Brain pericyte (primary cell): ENCODE results near the gene HIF1A.
"Not testable (repeated sequence)": the region's sequence is repeated elsewhere in the genome, so short reads cannot be mapped to it uniquely, and the experiment has no call there.

ENCODE experiments used
- DNase-seq: peaks from one replicate; pipeline ENCODE4 v3.0.0-alpha.2; 2012; ENCODE audit warnings: low read depth, low spot score

HIF1A gene

GRCh38 chr14:61694830-61695694, at the start of gene HIF1A:
HIF1A (plus strand) TSS chr14:61695513; CDS start chr14:61695805, 292 bp downstream.
- peak; percentile 98 for DNase-seq

GRCh38 chr14:61646366-61647116, 48.8 kb upstream of the HIF1A start:
- no peak for DNase-seq

DNA sequence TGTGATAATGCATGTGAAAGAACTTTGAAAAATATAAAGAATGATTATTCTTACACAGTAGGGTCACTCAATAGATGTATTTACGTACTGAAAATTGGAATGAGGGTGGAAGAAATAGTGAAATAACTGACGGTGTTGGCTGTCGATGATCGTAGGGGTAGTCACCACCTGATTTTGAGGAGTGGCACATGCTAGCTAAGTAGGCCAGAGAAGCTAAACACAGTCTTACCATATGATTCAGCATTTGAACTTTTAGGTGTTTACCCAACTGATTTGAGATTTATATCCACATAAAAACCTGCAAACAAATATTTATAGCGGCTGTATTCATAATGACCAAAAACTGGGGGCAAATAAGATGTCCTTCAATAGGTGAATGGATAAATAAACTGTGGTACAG, 47.6 kb upstream of the HIF1A start:
- DNase-seq = no peak

DNA sequence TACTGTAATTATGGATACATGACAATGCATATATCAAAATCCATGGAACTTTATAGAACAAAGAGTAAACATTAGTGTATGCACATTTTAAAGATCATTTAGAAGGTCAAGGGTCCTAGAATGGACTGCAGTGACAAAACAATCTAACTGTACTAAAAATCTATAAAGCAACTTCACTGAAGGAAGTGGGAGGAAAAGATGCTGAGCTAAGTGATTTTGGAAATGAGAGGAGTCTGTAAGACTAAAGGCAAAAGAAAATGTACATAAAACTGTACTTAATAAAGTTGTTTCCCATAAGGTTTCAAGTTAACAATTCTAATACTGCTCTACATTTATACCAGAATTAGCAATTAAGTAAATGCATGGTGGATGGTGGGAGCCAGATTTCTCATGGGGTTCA, 46.9 kb upstream of the HIF1A start:
- DNase-seq = no peak

DNA sequence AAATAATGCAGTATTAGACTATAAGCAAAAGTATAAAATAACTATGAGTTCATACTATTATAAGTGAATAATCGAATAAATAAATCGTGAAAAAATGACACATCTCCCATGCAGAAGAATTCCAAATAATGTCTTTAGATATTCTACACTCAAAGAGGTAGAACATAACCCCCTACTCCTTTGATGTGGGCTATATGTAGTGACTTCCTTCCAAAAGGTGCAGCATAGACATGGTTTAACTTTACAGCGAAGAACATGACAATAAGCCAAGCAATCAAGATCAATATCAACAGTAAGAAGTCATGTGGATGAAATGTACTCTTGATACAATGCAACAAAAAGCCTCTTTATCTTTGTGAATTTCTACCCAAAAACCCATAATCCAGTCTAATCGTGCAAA, 46.0 kb upstream of the HIF1A start:
- no peak for DNase-seq

- DNase-seq = no peak
Observed at GRCh38 chr14:61651355-61651754, 44.0 kb upstream of the HIF1A start.

DNA sequence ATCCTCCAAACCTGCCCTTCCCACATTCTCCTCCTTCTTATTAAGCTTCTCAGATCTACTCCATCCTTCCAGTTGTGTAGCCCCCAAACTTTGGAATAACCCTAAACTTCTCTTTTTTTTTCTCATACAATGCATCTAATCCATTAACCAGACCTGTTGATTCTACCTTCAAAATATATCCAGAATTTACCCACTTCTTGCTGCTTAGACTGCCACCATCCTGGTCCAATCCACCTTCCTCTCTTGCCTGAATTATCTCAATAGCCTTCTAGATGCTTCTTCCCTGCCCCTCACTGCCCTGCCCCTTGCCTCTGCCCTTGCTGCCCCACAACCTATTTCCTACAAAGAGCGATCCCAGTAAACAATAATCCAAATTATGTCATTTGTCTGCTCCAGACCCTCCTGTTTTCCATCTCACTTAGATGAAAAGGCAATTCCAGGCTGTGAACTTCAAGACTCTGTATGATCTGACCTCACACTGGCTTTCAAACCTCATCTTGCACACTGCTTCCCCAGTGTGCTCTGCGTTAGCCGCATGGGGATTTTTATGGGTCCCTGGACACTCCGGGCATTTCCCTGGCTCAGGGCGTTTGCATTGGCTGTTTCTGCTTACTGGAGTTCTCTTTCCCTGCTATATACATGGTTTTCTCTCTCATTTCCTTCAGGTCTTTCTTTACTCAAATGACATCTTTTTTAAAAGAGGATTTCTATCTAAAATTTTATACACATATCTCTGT, 42.6 kb upstream of the HIF1A start:
- DNase-seq = no peak

- no peak for DNase-seq
Observed at GRCh38 chr14:61653507-61653906, 41.8 kb upstream of the HIF1A start.

DNA sequence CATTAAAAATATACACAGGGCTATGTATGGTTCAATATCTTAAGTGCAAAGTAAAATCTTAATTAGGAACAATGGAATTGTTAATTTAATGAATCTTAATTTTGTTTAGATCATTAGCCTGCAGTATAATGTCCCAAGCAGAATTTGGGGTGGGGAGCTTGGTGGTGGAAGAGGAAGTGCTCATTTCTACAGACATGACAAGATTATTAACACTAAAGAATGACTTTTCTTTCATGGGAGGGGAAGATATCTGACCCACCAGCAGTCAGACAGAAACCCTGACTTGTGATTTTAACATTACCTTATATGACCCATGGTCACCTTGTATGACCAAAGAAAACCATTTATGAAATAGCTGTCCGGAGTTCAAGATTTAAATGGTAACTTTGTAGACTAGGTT, 41.3 kb upstream of the HIF1A start:
- no peak for DNase-seq

- no peak for DNase-seq
Observed at GRCh38 chr14:61655777-61656176, 39.5 kb upstream of the HIF1A start.

DNA sequence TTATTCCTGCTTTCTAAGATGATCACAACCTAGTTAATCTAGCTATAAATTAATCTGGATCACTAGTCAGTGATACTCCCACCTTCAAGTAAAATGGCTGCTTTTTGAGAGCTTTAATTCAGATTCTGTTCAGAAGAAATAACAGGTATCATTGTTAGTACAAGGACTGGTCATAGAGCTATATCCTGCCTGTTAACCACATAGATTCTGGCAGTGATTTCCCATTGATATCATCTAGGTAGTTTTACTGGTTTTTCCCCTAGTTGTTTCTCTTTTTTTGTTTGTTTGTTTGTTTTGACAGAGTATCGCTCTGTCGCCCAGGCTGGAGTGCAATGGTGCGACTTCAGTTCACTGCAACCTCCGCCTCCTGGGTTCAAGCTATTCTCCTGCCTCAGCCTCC, 39.0 kb upstream of the HIF1A start:
- DNase-seq = no peak

DNA sequence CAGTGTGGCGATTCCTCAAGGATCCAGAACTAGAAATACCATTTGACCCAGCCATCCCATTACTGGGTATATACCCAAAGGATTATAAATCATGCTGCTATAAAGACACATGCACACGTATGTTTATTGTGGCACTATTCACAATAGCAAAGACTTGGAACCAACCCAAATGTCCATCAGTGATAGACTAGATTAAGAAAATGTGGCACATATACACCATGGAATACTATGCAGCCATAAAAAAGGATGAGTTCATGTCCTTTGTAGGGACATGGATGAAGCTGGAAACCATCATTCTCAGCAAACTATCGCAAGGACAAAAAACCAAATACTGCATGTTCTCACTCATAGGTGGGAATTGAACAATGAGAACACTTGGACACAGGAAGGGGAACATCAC, 37.2 kb upstream of the HIF1A start:
- DNase-seq = not testable (repeated sequence)

GRCh38 chr14:61659582-61659981, 35.7 kb upstream of the HIF1A start:
- DNase-seq = no peak

GRCh38 chr14:61661471-61662400, 33.6 kb upstream of the HIF1A start:
- no peak for DNase-seq

DNA sequence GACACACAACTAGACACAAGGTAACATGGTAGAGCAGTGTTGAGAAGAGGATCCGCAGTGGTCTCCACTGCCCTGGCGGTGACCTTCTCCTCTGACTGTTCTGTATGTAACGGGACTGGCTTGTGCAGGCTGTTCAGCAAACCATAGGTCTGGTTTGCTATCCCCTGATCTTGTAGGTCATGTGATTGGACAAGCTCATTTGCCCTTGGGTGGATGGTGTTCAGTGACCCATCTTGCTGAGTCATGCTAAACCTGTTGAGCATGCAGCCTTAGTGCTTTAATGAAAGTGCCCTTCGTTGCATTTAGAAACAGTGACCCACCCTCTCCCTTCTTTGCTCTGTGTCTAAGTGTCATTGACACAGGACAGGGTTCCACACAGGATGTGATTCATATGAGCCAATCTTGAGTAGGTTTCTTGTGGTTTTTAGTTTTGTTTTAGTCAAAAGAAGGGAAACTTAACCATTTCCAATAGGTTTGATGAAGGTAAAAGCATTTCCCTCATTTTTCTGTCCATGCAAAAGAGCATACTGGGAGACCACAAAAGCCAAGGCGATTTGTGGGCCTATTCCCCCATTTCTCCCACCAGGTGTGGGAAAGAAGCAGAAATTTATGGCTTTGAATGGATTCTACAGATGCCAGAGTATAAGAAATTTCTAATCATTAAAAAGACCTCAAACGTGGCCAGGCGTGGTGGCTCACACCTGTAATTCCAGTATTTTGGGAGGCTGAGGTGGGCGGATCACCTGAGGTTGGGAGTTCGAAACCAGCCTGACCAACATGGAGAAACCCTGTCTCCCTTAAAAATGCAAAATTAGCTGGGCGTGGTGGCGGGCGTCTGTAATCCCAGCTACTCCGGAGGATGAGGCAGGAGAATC, 32.6 kb upstream of the HIF1A start:
- DNase-seq = no peak

GRCh38 chr14:61663312-61663979, 31.9 kb upstream of the HIF1A start:
- DNase-seq = no peak

GRCh38 chr14:61668282-61668681, 27.0 kb upstream of the HIF1A start:
- DNase-seq = no peak

DNA sequence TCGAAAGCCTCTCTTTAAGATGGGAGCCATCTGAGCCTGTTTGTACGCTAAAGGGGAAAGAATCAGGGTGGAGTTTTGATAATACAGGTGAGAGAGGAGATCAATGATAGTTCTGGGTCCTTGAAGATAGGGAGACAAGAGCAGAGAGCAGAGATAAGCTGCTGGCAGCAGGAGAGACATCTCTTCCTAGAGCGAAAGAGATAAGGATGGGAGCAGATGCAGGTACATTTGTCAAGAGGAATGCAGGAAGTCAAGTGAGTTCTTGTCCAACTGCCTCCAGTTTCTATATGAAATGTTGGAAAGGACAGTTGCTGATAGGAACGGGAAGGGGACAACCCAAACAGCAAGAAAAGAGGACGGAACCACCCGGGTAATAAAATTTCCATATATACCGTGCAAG, 24.7 kb upstream of the HIF1A start:
- no peak for DNase-seq

DNA sequence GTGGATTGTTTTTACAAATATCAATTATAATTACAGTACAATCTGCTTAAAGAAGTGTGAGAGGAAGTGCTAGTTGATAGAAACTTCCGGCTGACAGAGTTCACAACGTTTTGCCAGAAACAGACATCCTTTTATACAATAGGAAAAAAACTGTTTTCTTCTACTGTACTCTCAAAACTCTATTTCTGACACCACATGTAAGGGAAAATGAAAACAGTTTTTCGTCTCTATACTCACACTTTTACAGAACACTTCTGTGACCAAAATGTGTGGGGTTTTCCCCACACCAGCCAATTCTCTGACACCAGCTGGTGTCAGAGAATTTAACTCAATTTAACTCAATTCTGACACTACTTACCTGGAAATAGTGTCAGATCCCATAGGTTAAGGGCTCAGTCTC, 24.2 kb upstream of the HIF1A start:
- no peak for DNase-seq

- DNase-seq = no peak
Observed at GRCh38 chr14:61672796-61673195, 22.5 kb upstream of the HIF1A start.
